H54 (cell line): Measurements from ENCODE around the gene SV2A.
"Not testable (repeated sequence)": the region's sequence is repeated elsewhere in the genome, so short reads cannot be mapped to it uniquely, and the experiment has no call there.

Source experiments
- DNase-seq: peaks from one replicate; pipeline ENCODE4 v3.0.0; 2011; ENCODE audit warnings: low spot score, mixed read lengths; ENCODE audit not compliant: insufficient read length
- FAIRE-seq: peaks from 3 replicates; lab custom pipeline; 2011; peaks lifted over from hg19 to GRCh38; lab: Jason Lieb, UNC
- POLR2A ChIP-seq: IDR thresholded peaks from 2 replicates; pipeline ENCODE4 v1.6.1; 2011; ENCODE audit warnings: low read depth, mild to moderate bottlenecking, low read length

SV2A gene

GRCh38 chr1:149917571-149918144 is at the start of gene SV2A:
Gene SV2A (minus strand): TSS chr1:149917844. CDS start chr1:149913840, 4,004 bp downstream.
- TF ChIP-seq POLR2A = peak; percentile 72
- DNase-seq = peak; percentile 85
- no peak for FAIRE-seq

- DNase-seq (no peak), FAIRE-seq (no peak)
- TF ChIP-seq POLR2A = no peak
These were observed 49.4 kb upstream of the SV2A start for GRCh38 chr1:149967041-149967440.

- FAIRE-seq (no peak), DNase-seq (no peak)
- TF ChIP-seq POLR2A = no peak
These were observed 48.8 kb upstream of the SV2A start for GRCh38 chr1:149966405-149966804.

- no peak for FAIRE-seq
- no peak for DNase-seq
- no peak for TF ChIP-seq POLR2A
These were observed 47.8 kb upstream of the SV2A start for GRCh38 chr1:149965440-149965839.

GRCh38 chr1:149963358-149963757 is 45.7 kb upstream of the SV2A start:
- FAIRE-seq (no peak), DNase-seq (no peak)
- no peak for TF ChIP-seq POLR2A

- DNase-seq (no peak), FAIRE-seq (no peak)
- TF ChIP-seq POLR2A = no peak
These were observed 45.1 kb upstream of the SV2A start for GRCh38 chr1:149962736-149963135.

GRCh38 chr1:149962039-149962647 is 44.5 kb upstream of the SV2A start:
- DNase-seq (peak; percentile 42), FAIRE-seq (no peak)
- TF ChIP-seq POLR2A = no peak

- DNase-seq, FAIRE-seq: not testable (repeated sequence)
These were observed 39.9 kb upstream of the SV2A start for GRCh38 chr1:149957548-149957947.

- no peak for DNase-seq
- TF ChIP-seq POLR2A = no peak
- no peak for FAIRE-seq
These were observed 32.3 kb upstream of the SV2A start for GRCh38 chr1:149949911-149950310.

- FAIRE-seq (no peak), DNase-seq (no peak)
- no peak for TF ChIP-seq POLR2A
These were observed 27.6 kb upstream of the SV2A start for GRCh38 chr1:149945206-149945605.

GRCh38 chr1:149942885-149943284 is 25.2 kb upstream of the SV2A start:
- TF ChIP-seq POLR2A = no peak
- DNase-seq (no peak), FAIRE-seq (no peak)

GRCh38 chr1:149942207-149942606 is 24.6 kb upstream of the SV2A start:
- no peak for TF ChIP-seq POLR2A
- no peak for FAIRE-seq
- no peak for DNase-seq

- no peak for DNase-seq
- no peak for TF ChIP-seq POLR2A
- no peak for FAIRE-seq
These were observed 22.8 kb upstream of the SV2A start for GRCh38 chr1:149940427-149940826.

GRCh38 chr1:149938668-149939003 is 21.0 kb upstream of the SV2A start:
- DNase-seq, FAIRE-seq: not testable (repeated sequence)

GRCh38 chr1:149937759-149938158 is 20.1 kb upstream of the SV2A start:
- DNase-seq (no peak), FAIRE-seq (no peak)
- TF ChIP-seq POLR2A = no peak
